GM23248 (cell line): ENCODE measurements around the gene ACP2.

Source experiments
- EZH2 ChIP-seq: fragments of 200-600 bp; sonication (generic); IDR thresholded peaks from 2 replicates; pipeline ENCODE4 v1.6.1; 2018; ENCODE audit warnings: antibody characterized with exemption, mild to moderate bottlenecking; ENCODE audit not compliant: insufficient read depth, poor library complexity, severe bottlenecking
- EZH2phosphoT487 ChIP-seq: fragments of 200-600 bp; sonication (generic); IDR thresholded peaks from 2 replicates; pipeline ENCODE4 v1.6.1; 2018; ENCODE audit warnings: antibody characterized with exemption, moderate library complexity, mild to moderate bottlenecking, low read depth; ENCODE audit not compliant: insufficient read depth

- TF ChIP-seq EZH2, result no peak
- TF ChIP-seq EZH2phosphoT487, result peak; percentile 64; the same call in 1 of the 2 replicates
Measured at GRCh38 chr11:47220401-47220821, 28.2 kb downstream of the ACP2 start.
